Keratinocyte (primary cell): ENCODE measurements around the gene PTGDR. TPM values are rescaled to one million over a fixed set of nuclear protein-coding genes. Genes with fewer than 3 reads are reported as not detected.

Source experiments
- DNase-seq: peaks from one replicate; pipeline ENCODE4 v3.0.0-alpha.2; 2011; ENCODE audit warnings: low read depth, missing footprints, low spot score
- FAIRE-seq: peaks from 2 replicates; lab custom pipeline; 2011; peaks lifted over from hg19 to GRCh38; lab: Jason Lieb, UNC
- H2AFZ ChIP-seq: 2 replicates; pipeline ENCODE4 v1.6.0; 2012; ENCODE audit warnings: low read length, control low read depth, inconsistent platforms; ENCODE audit not compliant: control insufficient read depth
- H3K27ac ChIP-seq: 2 replicates; pipeline ENCODE4 v1.5.1; 2011; ENCODE audit warnings: low read length; ENCODE audit not compliant: control insufficient read depth, insufficient read depth
- H3K27me3 ChIP-seq: 3 replicates; pipeline ENCODE4 v1.6.0; 2011; ENCODE audit warnings: low read length; ENCODE audit not compliant: control insufficient read depth, insufficient read depth; ENCODE audit errors: extremely low read depth
- H3K36me3 ChIP-seq, 2 experiments: 2 replicates in 1 of 2; 3 replicates in 1 of 2; pipeline ENCODE4 v1.5.1; 2011; ENCODE audit warnings: low read length in 2 of 2, mild to moderate bottlenecking in 1 of 2; ENCODE audit not compliant: control insufficient read depth in 2 of 2, insufficient read depth in 2 of 2; ENCODE audit errors: extremely low read depth in 1 of 2
- H3K4me1 ChIP-seq: 3 replicates; pipeline ENCODE4 v1.5.1; 2011; ENCODE audit warnings: low read length; ENCODE audit not compliant: control insufficient read depth, insufficient read depth; ENCODE audit errors: extremely low read depth
- H3K4me2 ChIP-seq: 3 replicates; pipeline ENCODE4 v1.6.0; 2011; ENCODE audit warnings: low read depth, low read length; ENCODE audit not compliant: control insufficient read depth, insufficient read depth; ENCODE audit errors: extremely low read depth
- H3K4me3 ChIP-seq, 3 experiments: fragments of 200-600 bp in 1 of 3; sonication (generic) in 1 of 3; 2 replicates in 2 of 3; 3 replicates in 1 of 3; pipeline ENCODE4 v1.5.1; 2011 to 2016; ENCODE audit warnings: low read length in 3 of 3, mild to moderate bottlenecking in 3 of 3, control low read depth in 2 of 3, inconsistent platforms in 1 of 3, low read depth in 1 of 3, mixed read lengths in 1 of 3, mixed run types in 1 of 3, moderate library complexity in 1 of 3; ENCODE audit not compliant: control insufficient read depth in 2 of 3, insufficient read depth in 2 of 3; ENCODE audit errors: extremely low read depth in 1 of 3
- H3K79me2 ChIP-seq: 2 replicates; pipeline ENCODE4 v1.6.0; 2012; ENCODE audit warnings: low read length; ENCODE audit not compliant: control insufficient read depth, insufficient read depth
- H3K9ac ChIP-seq: 3 replicates; pipeline ENCODE4 v1.6.0; 2011; ENCODE audit warnings: low read length; ENCODE audit not compliant: control insufficient read depth, insufficient read depth; ENCODE audit errors: extremely low read depth
- H3K9me1 ChIP-seq: 3 replicates; pipeline ENCODE4 v1.6.0; 2011; ENCODE audit warnings: low read length; ENCODE audit not compliant: control insufficient read depth, insufficient read depth; ENCODE audit errors: extremely low read depth
- H3K9me3 ChIP-seq: 2 replicates; pipeline ENCODE4 v1.5.1; 2012; ENCODE audit warnings: low read depth, low read length; ENCODE audit not compliant: control insufficient read depth
- H4K20me1 ChIP-seq: 3 replicates; pipeline ENCODE4 v1.6.0; 2011; ENCODE audit warnings: low read length; ENCODE audit not compliant: control insufficient read depth, insufficient read depth; ENCODE audit errors: extremely low read depth
- EZH2 ChIP-seq: IDR thresholded peaks from one replicate; pipeline ENCODE4 v1.6.1; 2012; ENCODE audit warnings: inconsistent platforms, mild to moderate bottlenecking, low read length, moderate library complexity
- dilution Hi-C: fragments of 300-500 bp; cut with MboI; formaldehyde crosslinking; loops from one replicate; pipeline ENCODE4 v1.7.0; 2020; ENCODE audit warnings: low sequenced_read_pairs; ENCODE audit not compliant: extremely low pct_ligation_motif_present
- polyA plus RNA-seq, 5 experiments: library from polyadenylated mRNA; depleted of rRNA in 3 of 5; stranded (reverse) in 3 of 5; stranded (forward) in 1 of 5; unstranded in 1 of 5; fragments of >200 nt; gene quantifications; 1 replicate in 1 of 5; 2 replicates in 3 of 5; 3 replicates in 1 of 5; pipeline versions ENCODE4 v1.2.1 to v1.2.3, GENCODE V29; 2011 to 2012; ENCODE audit warnings: missing spikeins in 2 of 5, low read depth in 1 of 5, low replicate concordance in 1 of 5
- TF ChIP-seq, protein P1 (sequence below), 3 experiments: IDR thresholded peaks in 1 of 3; conservative IDR thresholded peaks in 1 of 3; optimal IDR thresholded peaks in 1 of 3; 2 replicates in 2 of 3; 3 replicates in 1 of 3; pipeline versions ENCODE3 to v1.5.1; 2011; ENCODE audit warnings: low read length in 3 of 3, mild to moderate bottlenecking in 3 of 3, moderate library complexity in 2 of 3, control low read depth in 1 of 3, inconsistent platforms in 1 of 3; ENCODE audit not compliant: insufficient read depth in 2 of 3; ENCODE audit errors: extremely low read depth in 1 of 3

Gene PTGDR
- polyA plus RNA-seq, 1 donor (not counting 4 experiments of a cell fraction or from before 2014, with no cell fraction given) = not detected

DNA sequence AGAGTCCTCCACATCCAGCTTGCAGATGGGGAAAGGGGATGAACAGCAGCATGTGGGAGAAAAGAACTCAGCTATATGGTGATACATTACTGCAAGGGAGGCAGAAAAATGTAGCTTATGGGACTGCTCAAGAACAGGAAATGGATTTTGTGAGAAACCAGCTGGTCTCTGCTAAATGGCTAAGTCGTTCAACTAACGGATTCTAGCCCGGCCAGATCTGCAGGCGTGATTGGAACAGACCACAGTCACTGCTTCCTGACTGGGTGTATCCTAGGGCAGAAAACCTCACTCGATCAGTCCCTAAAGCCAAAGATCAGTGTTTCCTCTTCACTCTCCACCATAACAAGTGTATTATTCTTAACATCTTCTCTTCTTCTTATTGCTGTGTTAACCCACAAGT lies 8.1 kb upstream of the PTGDR start:
- no peaks in the 10 kb centered on the region for H3K9me3 ChIP-seq
- no peaks in the 10 kb centered on the region for H4K20me1 ChIP-seq
- DNase-seq = no peak
- H3K4me3 ChIP-seq = no peak overlapping the region
- H3K4me2 ChIP-seq = no peak overlapping the region
- no peaks in the 10 kb centered on the region for H3K36me3 ChIP-seq
- no peak overlapping the region for H2AFZ ChIP-seq
- H3K4me1 ChIP-seq = no peaks in the 10 kb centered on the region
- TF ChIP-seq EZH2 = no peak
- TF ChIP-seq, protein P1, sequence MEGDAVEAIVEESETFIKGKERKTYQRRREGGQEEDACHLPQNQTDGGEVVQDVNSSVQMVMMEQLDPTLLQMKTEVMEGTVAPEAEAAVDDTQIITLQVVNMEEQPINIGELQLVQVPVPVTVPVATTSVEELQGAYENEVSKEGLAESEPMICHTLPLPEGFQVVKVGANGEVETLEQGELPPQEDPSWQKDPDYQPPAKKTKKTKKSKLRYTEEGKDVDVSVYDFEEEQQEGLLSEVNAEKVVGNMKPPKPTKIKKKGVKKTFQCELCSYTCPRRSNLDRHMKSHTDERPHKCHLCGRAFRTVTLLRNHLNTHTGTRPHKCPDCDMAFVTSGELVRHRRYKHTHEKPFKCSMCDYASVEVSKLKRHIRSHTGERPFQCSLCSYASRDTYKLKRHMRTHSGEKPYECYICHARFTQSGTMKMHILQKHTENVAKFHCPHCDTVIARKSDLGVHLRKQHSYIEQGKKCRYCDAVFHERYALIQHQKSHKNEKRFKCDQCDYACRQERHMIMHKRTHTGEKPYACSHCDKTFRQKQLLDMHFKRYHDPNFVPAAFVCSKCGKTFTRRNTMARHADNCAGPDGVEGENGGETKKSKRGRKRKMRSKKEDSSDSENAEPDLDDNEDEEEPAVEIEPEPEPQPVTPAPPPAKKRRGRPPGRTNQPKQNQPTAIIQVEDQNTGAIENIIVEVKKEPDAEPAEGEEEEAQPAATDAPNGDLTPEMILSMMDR (optimal IDR thresholded peaks at IDR 0.05 in 1 of 3, IDR thresholded peaks at IDR 0.05 in 1 of 3, conservative IDR thresholded peaks at IDR 0.05 in 1 of 3; ENCODE audit: extremely low read depth in 1 of 3, insufficient read depth in 2 of 3, low read length in 3 of 3) = no peak
- no peak overlapping the region for H3K9ac ChIP-seq
- no peaks in the 10 kb centered on the region for H3K9me1 ChIP-seq
- H3K27ac ChIP-seq = no peak overlapping the region
- FAIRE-seq = no peak
- dilution Hi-C loops = no loop called here
- peaks cover 5% of the 10 kb centered on the region for H3K27me3 ChIP-seq
- no peaks in the 10 kb centered on the region for H3K79me2 ChIP-seq

DNA sequence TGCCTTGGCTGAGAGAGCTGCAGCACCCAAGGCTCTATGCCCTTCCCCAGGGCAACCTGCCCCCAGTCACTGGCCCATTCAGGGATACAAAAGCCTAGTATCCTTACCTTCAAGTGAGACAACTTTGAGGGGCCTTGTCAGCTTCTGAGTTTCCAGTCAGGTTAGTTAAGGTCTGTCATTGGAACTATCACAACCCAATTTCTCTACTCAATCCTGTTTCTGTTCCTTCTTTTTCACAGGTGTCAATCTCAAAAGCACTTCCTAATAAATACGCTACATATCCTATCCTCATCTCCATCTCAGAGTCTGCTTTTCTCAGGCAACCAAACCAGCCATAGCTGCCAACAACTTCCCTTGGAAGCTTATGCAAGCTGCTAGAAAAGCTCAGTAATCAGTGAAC lies 4.9 kb upstream of the PTGDR start:
- Histone ChIP-seq H3K4me1 (peaks cover 5% of the 10 kb centered on the region), H3K9ac (no peak overlapping the region), H3K79me2 (no peaks in the 10 kb centered on the region), H3K9me3 (no peaks in the 10 kb centered on the region), H3K36me3 (no peaks in the 10 kb centered on the region), H3K4me2 (no peak overlapping the region), H3K27me3 (peaks cover 15% of the 10 kb centered on the region), H2AFZ (no peak overlapping the region), H3K27ac (no peak overlapping the region), H4K20me1 (no peaks in the 10 kb centered on the region), H3K9me1 (no peaks in the 10 kb centered on the region), H3K4me3 (no peak overlapping the region)
- dilution Hi-C loops = no loop called here
- TF ChIP-seq, protein P1 (optimal IDR thresholded peaks at IDR 0.05 in 1 of 3, IDR thresholded peaks at IDR 0.05 in 1 of 3, conservative IDR thresholded peaks at IDR 0.05 in 1 of 3; ENCODE audit: extremely low read depth in 1 of 3, insufficient read depth in 2 of 3, low read length in 3 of 3) = no peak
- FAIRE-seq (no peak), DNase-seq (no peak)
